NCI-H1436 treated with DMSO at 0.1 percent for 48 hours (cell line): ENCODE data around the gene HLA-DMB.
"Not testable (repeated sequence)": the region's sequence is repeated elsewhere in the genome, so short reads cannot be mapped to it uniquely, and the experiment has no call there.

Experiments
- DNase-seq: peaks from one replicate; lab custom pipeline; 2025; lab: John Stamatoyannopoulos, UW

HLA-DMB gene

DNA sequence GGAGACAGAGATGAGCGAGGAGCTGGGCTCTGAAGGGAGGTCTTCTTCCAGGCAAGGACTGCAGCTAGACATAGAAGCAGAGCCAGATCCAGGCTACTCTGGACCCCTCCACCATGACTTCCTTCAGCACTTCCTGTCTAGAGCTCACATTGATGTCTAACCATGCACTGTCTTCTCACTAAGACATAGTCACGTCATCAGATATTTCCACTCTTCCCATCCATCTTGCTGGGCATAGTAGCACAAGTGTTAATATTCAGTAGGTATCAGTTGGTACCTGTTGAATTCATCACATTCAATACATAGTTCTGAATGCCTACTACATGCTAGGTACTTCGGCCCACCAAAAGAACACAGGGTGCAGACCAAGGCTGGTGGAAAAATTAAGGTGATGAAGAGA lies 9.2 kb upstream of the HLA-DMB start:
- no peak for DNase-seq

GRCh38 chr6:32949113-32949512 lies 8.3 kb upstream of the HLA-DMB start:
- DNase-seq, result no peak

GRCh38 chr6:32947552-32948465 lies 7.0 kb upstream of the HLA-DMB start:
- no peak for DNase-seq

DNA sequence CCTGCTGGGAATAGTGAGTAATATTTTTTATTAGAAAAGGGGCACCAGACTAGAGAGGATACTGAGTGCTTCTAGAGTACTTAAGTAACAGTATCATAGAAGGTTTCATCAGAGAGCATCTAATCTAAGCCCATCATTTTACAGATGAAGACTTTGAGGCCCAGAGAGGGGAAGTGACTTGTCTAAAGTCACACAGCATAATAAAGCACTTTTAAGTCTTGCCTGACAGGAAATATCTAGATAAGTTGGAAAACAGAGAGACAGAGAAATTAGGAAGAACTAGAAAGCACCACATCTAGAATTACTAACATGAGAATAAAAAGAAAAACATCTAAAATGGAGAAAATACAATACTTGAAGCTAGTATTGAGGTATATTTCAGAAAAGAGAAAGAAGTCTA lies 6.1 kb upstream of the HLA-DMB start:
- no peak for DNase-seq

GRCh38 chr6:32945953-32946352 lies 5.1 kb upstream of the HLA-DMB start:
- no peak for DNase-seq

DNA sequence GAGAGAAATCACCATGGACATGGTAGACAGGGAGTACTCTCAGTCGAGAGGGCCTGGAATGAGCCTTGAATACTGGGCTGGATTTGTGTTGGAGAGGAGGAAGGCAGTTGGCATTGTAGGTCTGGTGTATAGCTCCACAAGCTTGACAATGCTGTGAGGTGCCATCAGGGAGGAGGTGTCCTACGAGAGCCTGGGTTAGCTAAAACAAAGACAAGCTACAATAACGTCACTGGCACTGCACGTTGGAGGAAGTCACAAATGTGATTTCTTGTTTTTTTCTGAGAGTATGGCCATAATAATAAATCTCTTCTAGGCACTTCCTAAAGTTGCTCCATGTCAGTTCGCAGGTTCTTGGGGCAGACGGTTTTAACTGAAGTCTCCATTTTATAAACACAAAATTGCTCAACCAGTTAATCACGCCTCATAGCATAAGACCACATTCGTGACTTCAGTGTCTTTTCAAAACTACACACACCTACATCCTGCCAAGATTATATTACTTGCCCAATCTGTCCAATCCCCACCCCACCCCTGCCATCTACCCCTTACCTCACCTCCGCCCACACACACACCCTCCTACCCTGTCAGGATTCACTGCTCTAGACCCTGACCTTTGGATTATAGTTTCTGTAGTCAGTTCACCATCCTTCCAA lies 4.4 kb upstream of the HLA-DMB start:
- DNase-seq, result no peak

- no peak for DNase-seq
Observed at GRCh38 chr6:32943864-32944649, 3.2 kb upstream of the HLA-DMB start.

DNA sequence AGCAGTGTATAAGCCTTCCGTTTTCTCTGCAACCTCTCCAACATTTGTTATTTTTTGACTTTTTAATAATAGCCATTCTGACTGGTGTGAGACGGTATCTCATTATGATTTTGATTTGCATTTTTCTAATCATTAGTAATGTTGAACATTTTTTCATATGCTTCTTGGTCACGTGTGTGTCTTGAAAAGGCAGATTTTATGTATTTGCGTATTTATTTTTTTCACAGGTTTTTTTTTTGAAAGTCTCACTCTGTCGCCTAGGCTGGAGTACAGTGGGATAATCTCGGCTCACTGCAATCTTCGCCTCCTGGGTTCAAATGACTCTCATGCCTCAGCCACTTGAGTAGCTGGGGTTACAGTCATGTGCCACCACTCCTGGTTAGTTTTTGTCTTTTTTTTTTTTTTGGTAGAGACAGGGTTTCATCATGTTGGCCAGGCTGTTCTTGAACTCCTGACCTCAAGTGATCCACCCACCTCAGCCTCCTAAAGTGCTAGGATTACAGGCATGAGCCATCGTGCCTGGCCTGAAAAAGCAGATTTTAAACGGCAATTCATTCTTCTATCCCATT lies 1.8 kb upstream of the HLA-DMB start:
- DNase-seq, result not testable (repeated sequence)

- DNase-seq, result no peak
Observed at GRCh38 chr6:32941214-32941768, 463 bp upstream of the HLA-DMB start.

- DNase-seq, result no peak
Observed at GRCh38 chr6:32938494-32938893, 2.3 kb downstream of the HLA-DMB start.

GRCh38 chr6:32937230-32937633 lies 3.6 kb downstream of the HLA-DMB start:
- DNase-seq, result no peak

DNA sequence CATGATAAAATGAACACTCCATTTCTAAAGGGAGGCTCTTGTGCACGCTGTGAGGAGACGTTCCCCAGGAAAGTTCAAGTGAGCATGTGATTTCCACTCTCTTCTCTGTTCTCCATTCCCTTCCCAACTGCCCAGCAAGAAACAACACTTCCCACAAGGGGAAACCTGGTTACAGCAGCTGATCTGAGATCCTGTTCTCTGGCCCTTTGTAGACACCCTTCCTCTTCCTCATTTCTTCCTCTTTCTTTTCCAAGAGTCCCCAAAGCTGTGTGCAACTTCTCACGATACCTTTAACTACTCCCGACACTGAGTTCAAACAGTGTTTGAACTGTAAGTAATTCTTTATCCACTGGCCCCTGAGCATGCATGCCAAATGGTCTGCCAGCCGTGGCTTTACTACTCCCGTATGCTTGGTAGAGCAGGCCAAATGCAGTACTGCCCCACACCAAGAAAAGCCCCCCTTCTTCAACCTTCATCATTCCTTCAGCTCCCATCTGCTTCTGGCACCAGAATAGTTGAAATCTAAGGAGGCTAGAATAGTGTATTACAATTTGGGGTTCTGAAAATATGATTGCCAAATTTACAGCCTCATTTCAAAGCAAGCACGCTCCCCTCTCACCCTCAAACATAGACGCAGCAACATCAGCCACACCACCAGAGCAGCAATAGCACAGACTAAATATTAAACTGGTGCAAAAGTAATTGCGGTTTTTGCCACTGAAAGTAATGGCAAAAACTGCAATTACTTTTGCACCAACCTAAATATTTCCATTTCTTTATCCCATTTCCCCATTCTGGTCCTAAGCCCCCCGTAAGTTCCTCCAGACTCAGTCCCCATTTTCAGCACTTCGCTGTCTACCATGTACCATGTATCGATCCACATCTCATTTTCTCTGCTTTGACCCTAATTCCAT lies 4.3 kb downstream of the HLA-DMB start:
- no peak for DNase-seq

DNA sequence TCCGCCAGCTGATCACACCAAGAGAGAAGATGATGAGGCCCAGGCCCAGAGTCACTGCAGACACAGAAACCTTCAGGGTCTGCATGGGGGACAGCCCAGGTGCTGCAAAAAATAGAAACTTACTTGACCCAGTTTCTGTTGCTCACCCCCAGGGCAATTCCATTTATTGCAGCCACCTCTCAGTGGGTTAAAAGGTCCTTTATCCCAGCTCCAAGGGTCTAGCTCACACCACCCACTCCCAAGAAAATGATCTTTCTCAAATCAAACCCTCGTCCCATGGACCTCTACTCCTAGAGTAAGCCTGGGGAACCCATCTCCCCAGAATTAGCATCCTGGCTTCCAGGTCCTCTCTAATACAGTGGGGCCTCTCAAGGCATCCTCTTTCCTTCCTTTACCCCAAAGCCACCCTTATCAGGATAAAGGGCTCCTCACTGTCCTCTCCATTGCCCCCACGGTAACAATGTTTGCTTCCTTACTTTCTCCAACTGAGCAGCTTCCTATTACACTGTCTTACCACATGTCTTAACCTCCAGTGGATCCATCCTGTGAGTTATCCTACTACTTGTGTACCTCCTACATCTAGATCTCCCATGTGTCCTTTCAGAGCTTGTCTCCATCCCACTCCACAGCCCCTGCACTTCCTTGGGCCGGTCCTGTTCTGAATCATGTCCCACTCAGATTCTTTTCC lies 5.1 kb downstream of the HLA-DMB start:
- no peak for DNase-seq

- DNase-seq, result no peak
Observed at GRCh38 chr6:32933661-32934085, 7.2 kb downstream of the HLA-DMB start.

GRCh38 chr6:32932132-32932868 lies 8.5 kb downstream of the HLA-DMB start:
- no peak for DNase-seq

DNA sequence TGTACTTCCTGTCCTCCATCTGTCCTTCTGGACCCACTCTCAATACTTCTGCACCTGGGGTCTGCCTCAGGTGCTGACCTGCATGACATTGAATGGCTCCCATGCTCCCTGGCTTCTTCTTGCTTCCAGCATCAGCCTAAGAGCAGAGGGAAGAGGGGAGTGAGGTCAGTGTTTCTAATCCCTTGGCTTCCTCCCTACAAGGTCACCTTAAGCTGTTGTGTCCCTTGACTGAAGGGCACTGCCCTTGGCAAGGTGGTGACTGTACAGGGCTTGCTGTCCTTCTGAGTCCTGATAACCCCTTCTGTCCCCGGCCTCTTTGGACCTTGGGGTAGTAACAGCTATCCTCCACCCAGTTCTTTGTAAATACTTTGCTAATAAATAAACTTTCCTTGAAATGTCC lies 9.6 kb downstream of the HLA-DMB start:
- DNase-seq, result no peak

GRCh38 chr6:32922083-32922482 lies 18.7 kb downstream of the HLA-DMB start:
- no peak for DNase-seq

GRCh38 chr6:32920715-32921114 lies 20.1 kb downstream of the HLA-DMB start:
- no peak for DNase-seq

DNA sequence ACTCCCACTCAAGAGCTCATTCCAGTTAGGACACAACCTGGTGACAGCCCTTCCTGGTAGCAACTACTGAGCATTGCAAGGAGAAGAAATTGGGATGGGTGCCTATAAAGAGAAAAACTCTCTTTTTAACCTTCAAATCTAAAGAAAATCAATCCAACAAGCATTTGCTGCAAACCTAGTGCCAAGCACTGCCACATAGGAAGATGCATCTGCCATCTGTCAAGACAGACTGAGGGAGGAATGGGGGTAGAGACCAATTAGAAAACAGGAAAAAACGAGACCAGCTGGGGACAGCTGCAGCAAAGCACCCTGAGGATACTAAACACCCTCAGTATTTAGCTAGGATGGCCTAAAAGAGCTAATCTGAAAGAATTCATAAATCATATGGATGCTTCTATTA lies 27.9 kb downstream of the HLA-DMB start:
- DNase-seq, result no peak

GRCh38 chr6:32908897-32909296 lies 31.9 kb downstream of the HLA-DMB start:
- DNase-seq, result no peak
